IMR-90 (cell line): ENCODE measurements around the gene CARD10. TPM values are rescaled to one million over a fixed set of nuclear protein-coding genes. Genes with fewer than 3 reads are reported as not detected.

Experiments
- ATAC-seq: fragments of 200-7000 bp; cut with Tn5 transposase; 2 replicates; pipeline ENCODE4 v1.9.1; 2020; ENCODE audit warnings: low read depth, mild to moderate bottlenecking, moderate library complexity
- BruUV-seq: library from RNA; stranded (reverse); fragments of 400-500 nt; replicated peaks from 2 replicates; lab custom pipeline; 2021; lab: Mats Ljungman, UMichigan
- CTCF ChIA-PET: fragments of 300-600 bp; formaldehyde crosslinking; extraction: SDS; loops from one replicate; lab custom pipeline; 2021; ENCODE audit warnings: antibody characterized with exemption; lab: Yijun Ruan, JAX
- POLR2A ChIA-PET: fragments of 300-600 bp; sonication (Branson Sonifier 250); formaldehyde crosslinking; loops from one replicate; lab custom pipeline; 2022; ENCODE audit warnings: antibody characterized with exemption; ENCODE audit not compliant: unreplicated experiment; lab: Charles Lee
- DNase-seq: peaks from one replicate; pipeline ENCODE4 v3.0.0; 2013
- H2AFZ ChIP-seq: replicated peaks from 2 replicates; pipeline ENCODE3; 2013; ENCODE audit warnings: low read length, mild to moderate bottlenecking; ENCODE audit not compliant: poor library complexity
- H2AK5ac ChIP-seq: 2 replicates; pipeline ENCODE4 v1.6.1; 2013; ENCODE audit warnings: low read depth, low read length, inconsistent platforms
- H2AK9ac ChIP-seq: replicated peaks from 2 replicates; pipeline ENCODE3; 2013; ENCODE audit warnings: mild to moderate bottlenecking, low read depth, low read length, moderate library complexity; ENCODE audit not compliant: poor library complexity
- H2BK120ac ChIP-seq: 2 replicates; pipeline ENCODE4 v1.6.1; 2013; ENCODE audit warnings: low read depth, low read length, inconsistent platforms
- H2BK15ac ChIP-seq: 3 replicates; pipeline ENCODE4 v1.6.1; 2013; ENCODE audit warnings: low read depth, low read length, inconsistent platforms
- H2BK20ac ChIP-seq: 2 replicates; pipeline ENCODE4 v1.6.1; 2013; ENCODE audit warnings: low read depth, mild to moderate bottlenecking, inconsistent platforms, low read length, moderate library complexity
- H2BK5ac ChIP-seq: 2 replicates; pipeline ENCODE4 v1.6.1; 2013; ENCODE audit warnings: mild to moderate bottlenecking, low read depth, low read length, inconsistent platforms; ENCODE audit not compliant: poor library complexity, severe bottlenecking
- H3K14ac ChIP-seq: replicated peaks from 2 replicates; pipeline ENCODE4 v1.6.1; 2013; ENCODE audit warnings: low read depth, low read length, inconsistent platforms
- H3K18ac ChIP-seq: 2 replicates; pipeline ENCODE4 v1.6.1; 2013; ENCODE audit warnings: low read depth, low read length, control low read depth
- H3K23ac ChIP-seq: 2 replicates; pipeline ENCODE4 v1.6.1; 2013; ENCODE audit warnings: low read depth, low read length, inconsistent platforms
- H3K27ac ChIP-seq: 2 replicates; pipeline ENCODE4 v1.5.1; 2013; ENCODE audit warnings: mild to moderate bottlenecking, control low read depth, low read length; ENCODE audit not compliant: insufficient read depth
- H3K27me3 ChIP-seq: 2 replicates; pipeline ENCODE4 v1.6.1; 2013; ENCODE audit warnings: low read length; ENCODE audit not compliant: control insufficient read depth, insufficient read depth
- H3K36me3 ChIP-seq: 2 replicates; pipeline ENCODE4 v1.6.1; 2013; ENCODE audit warnings: low read length, mixed read lengths; ENCODE audit not compliant: control insufficient read depth, insufficient read depth
- H3K4ac ChIP-seq: 2 replicates; pipeline ENCODE4 v1.6.1; 2013; ENCODE audit warnings: low read depth, low read length, inconsistent platforms
- H3K4me1 ChIP-seq: 2 replicates; pipeline ENCODE4 v1.6.1; 2013; ENCODE audit warnings: low read length, mixed read lengths; ENCODE audit not compliant: control insufficient read depth, insufficient read depth
- H3K4me2 ChIP-seq: 2 replicates; pipeline ENCODE4 v1.6.1; 2013; ENCODE audit warnings: low read depth, mild to moderate bottlenecking, control low read depth, low read length, moderate library complexity
- H3K4me3 ChIP-seq: 2 replicates; pipeline ENCODE4 v1.5.1; 2013; ENCODE audit warnings: low read depth, mild to moderate bottlenecking, control low read depth, low read length, moderate library complexity; ENCODE audit not compliant: insufficient read depth
- H3K56ac ChIP-seq: 2 replicates; pipeline ENCODE4 v1.6.1; 2013; ENCODE audit warnings: low read length, inconsistent platforms; ENCODE audit not compliant: insufficient read depth; ENCODE audit errors: extremely low read depth
- H3K79me1 ChIP-seq, 2 experiments: 2 replicates each; pipeline ENCODE4 v1.6.1; 2013; ENCODE audit warnings: low read length in 2 of 2, inconsistent platforms in 1 of 2, low read depth in 1 of 2
- H3K9ac ChIP-seq: 2 replicates; pipeline ENCODE4 v1.6.1; 2013; ENCODE audit warnings: low read depth, low read length, control low read depth
- H3K9me1 ChIP-seq: 2 replicates; pipeline ENCODE4 v1.6.1; 2013; ENCODE audit warnings: low read length, inconsistent platforms; ENCODE audit not compliant: insufficient read depth
- H3K9me3 ChIP-seq: 2 replicates; pipeline ENCODE4 v1.6.1; 2013; ENCODE audit warnings: low read length; ENCODE audit not compliant: control insufficient read depth, insufficient read depth
- H4K20me1 ChIP-seq: 2 replicates; pipeline ENCODE4 v1.6.1; 2013; ENCODE audit warnings: low read length, inconsistent platforms; ENCODE audit not compliant: insufficient read depth
- H4K5ac ChIP-seq: 2 replicates; pipeline ENCODE4 v1.6.1; 2013; ENCODE audit warnings: mild to moderate bottlenecking, low read depth, low read length, control low read depth
- H4K8ac ChIP-seq, 2 experiments: 2 replicates each; pipeline ENCODE4 v1.6.1; 2013; ENCODE audit warnings: low read depth in 2 of 2, low read length in 2 of 2, control low read depth in 1 of 2, inconsistent platforms in 1 of 2
- H4K91ac ChIP-seq: 2 replicates; pipeline ENCODE4 v1.6.1; 2013; ENCODE audit warnings: low read depth, low read length, inconsistent platforms; ENCODE audit not compliant: insufficient read depth
- CHD1 ChIP-seq: IDR thresholded peaks from 2 replicates; pipeline ENCODE4 v1.6.1; 2012; ENCODE audit warnings: low read depth, low read length, improper control_type of control experiment
- ELK1 ChIP-seq: fragments of 150-350 bp; IDR thresholded peaks from 2 replicates; pipeline ENCODE4 v1.6.1; 2016; ENCODE audit warnings: low read depth, mild to moderate bottlenecking, low read length, moderate library complexity, borderline replicate concordance
- FOS ChIP-seq: fragments of 150-350 bp; IDR thresholded peaks from 2 replicates; pipeline ENCODE4 v1.6.1; 2016; ENCODE audit warnings: low read depth, low read length
- MAFK ChIP-seq: IDR thresholded peaks from 2 replicates; pipeline ENCODE4 v1.6.1; 2012; ENCODE audit warnings: low read depth, low read length, improper control_type of control experiment
- MXI1 ChIP-seq: IDR thresholded peaks from 2 replicates; pipeline ENCODE4 v1.6.1; 2012; ENCODE audit warnings: low read depth, mild to moderate bottlenecking, low read length, moderate library complexity, borderline replicate concordance
- NFE2L2 ChIP-seq: fragments of 150-350 bp; IDR thresholded peaks from 2 replicates; pipeline ENCODE4 v1.6.1; 2016; ENCODE audit warnings: low read depth, mild to moderate bottlenecking, low read length
- RAD21 ChIP-seq: IDR thresholded peaks from 2 replicates; pipeline ENCODE4 v1.6.1; 2012; ENCODE audit warnings: low read length, improper control_type of control experiment
- SMC3 ChIP-seq: fragments of 150-350 bp; IDR thresholded peaks from 2 replicates; pipeline ENCODE4 v1.6.1; 2016; ENCODE audit warnings: low read depth, mild to moderate bottlenecking, antibody characterized with exemption, low read length, moderate library complexity
- USF2 ChIP-seq: fragments of 150-350 bp; IDR thresholded peaks from 2 replicates; pipeline ENCODE4 v1.6.1; 2017; ENCODE audit warnings: mild to moderate bottlenecking, antibody characterized with exemption, low read length, low read depth
- WGBS, 2 experiments: methylation state at CpG; one replicate each; pipeline versions ENCODE4 v1.1.5 to v1.1.7; 2013; ENCODE audit warnings: missing lambda C conversion rate in 2 of 2; ENCODE audit not compliant: insufficient read length in 1 of 2; ENCODE audit errors: extremely low coverage in 2 of 2; 5-methylcytosine and 5-hydroxymethylcytosine counted together
- dilution Hi-C: fragments of 300-500 bp; cut with HindIII; formaldehyde crosslinking; loops from one replicate; pipeline ENCODE4 v1.14.3; 2018; ENCODE audit warnings: low sequenced_read_pairs; ENCODE audit not compliant: unreplicated experiment
- in situ Hi-C: fragments of 300-500 bp; cut with MboI; formaldehyde crosslinking; loops from 3 replicates; pipeline ENCODE4 v1.14.3; 2019; ENCODE audit warnings: low sequenced_read_pairs, inconsistent platforms, mixed read lengths
- intact Hi-C: fragments of 100-400 bp; cut with micrococcal nuclease; formaldehyde crosslinking; loops from 2 replicates; pipeline ENCODE4 v1.10.0; 2022
- polyA plus RNA-seq, 3 experiments: library from polyadenylated mRNA; depleted of rRNA; stranded (reverse); fragments of >200 nt; gene quantifications; 2 replicates each; pipeline ENCODE4 v1.2.3, GENCODE V29; 2012; ENCODE audit warnings: low replicate concordance in 1 of 3
- total RNA-seq: library from RNA; depleted of rRNA; stranded (reverse); fragments of >200 nt; gene quantifications from 2 replicates; pipeline ENCODE4 v1.2.3, GENCODE V29; 2012

The CARD10 gene
- total and polyA plus RNA-seq, 2 of the 4 experiments (the other 2 are of a cell fraction) = 6.1 to 18.4 TPM

- H2BK15ac ChIP-seq = no peak overlapping the region
- H4K91ac ChIP-seq = no peak overlapping the region
- no peaks in the 10 kb centered on the region for H3K9me3 ChIP-seq
- in situ Hi-C loops (no loop called here), dilution Hi-C loops (no loop called here), intact Hi-C loops (no loop called here)
- no peak overlapping the region for H2BK120ac ChIP-seq
- no peak overlapping the region for H4K8ac ChIP-seq
- POLR2A ChIA-PET = no interaction called here
- H3K27me3 ChIP-seq = no peaks in the 10 kb centered on the region
- H3K27ac ChIP-seq = no peak overlapping the region
- DNase-seq (no peak), ATAC-seq (no peak)
- no peak overlapping the region for H3K56ac ChIP-seq
- no peak for TF ChIP-seq ELK1
- TF ChIP-seq FOS = no peak
- no peak for TF ChIP-seq NFE2L2
- no peak for TF ChIP-seq RAD21
- no peak for TF ChIP-seq USF2
- no peak for TF ChIP-seq MXI1
- TF ChIP-seq SMC3 = no peak
- no peak for TF ChIP-seq CHD1
- TF ChIP-seq MAFK = no peak
- no peak overlapping the region for H3K9ac ChIP-seq
- peaks cover 5% of the 10 kb centered on the region; the same call in 1 of the 2 replicates for H4K20me1 ChIP-seq
- no peak overlapping the region for H2BK20ac ChIP-seq
- CTCF ChIA-PET = no interaction called here
- H3K4me2 ChIP-seq = no peak overlapping the region
- H3K36me3 ChIP-seq = peaks cover 2% of the 10 kb centered on the region; the same call in 1 of the 2 replicates
- no peak overlapping the region for H3K23ac ChIP-seq
- H2AK5ac ChIP-seq = no peak overlapping the region; the same call in 1 of the 2 replicates
- peak overlapping the region; percentile 47 for H2AK9ac ChIP-seq
- BruUV-seq = no TSS peak
- 58% methylated on average over 6 of the region's 15 CpGs; no CpG with 5 or more reads in 1 of the 2 experiments for WGBS, 2 experiments
- no peak overlapping the region for H3K4me3 ChIP-seq
- peak overlapping the region; percentile 27 for H2AFZ ChIP-seq
- no peaks in the 10 kb centered on the region for H3K9me1 ChIP-seq
- H4K5ac ChIP-seq = no peak overlapping the region
- no peaks in the 10 kb centered on the region for H3K79me1 ChIP-seq
- no peak overlapping the region for H3K4ac ChIP-seq
- H2BK5ac ChIP-seq = no peak overlapping the region
- no peak overlapping the region for H3K18ac ChIP-seq
- no peak overlapping the region for H3K14ac ChIP-seq
- peaks cover 10% of the 10 kb centered on the region for H3K4me1 ChIP-seq
Measured at GRCh38 chr22:37488337-37489135, 30.7 kb downstream of the CARD10 start.
